ENCODE measurements around the gene CDH26.

Gene CDH26

GRCh38 chr20:59958123-59958522 lies at the start of gene CDH26:
Gene CDH26 (plus strand): TSS chr20:59958423. CDS start chr20:59958727, 304 bp downstream.
- DNase-seq = no peak

DNA sequence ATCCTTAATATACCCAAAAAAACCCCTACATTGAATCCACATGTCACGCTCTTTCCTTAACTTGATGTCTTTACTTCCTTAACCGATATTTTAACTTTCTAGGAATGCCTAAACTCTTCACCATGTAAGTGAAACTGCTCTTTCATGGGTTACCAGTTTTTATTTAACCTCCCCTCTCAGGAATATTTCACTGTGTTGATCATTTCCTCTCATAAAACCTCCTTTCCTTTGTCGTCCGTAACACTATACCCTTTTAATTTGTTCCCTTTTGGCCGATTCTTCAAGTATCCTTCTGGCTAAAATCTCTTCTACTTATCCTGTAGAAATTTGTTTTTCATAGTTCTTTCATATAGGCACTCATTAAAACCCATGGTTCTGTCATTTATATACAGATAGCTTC lies 49.4 kb upstream of the CDH26 start:
- DNase-seq = no peak

- no peak for DNase-seq
Measured at GRCh38 chr20:59911041-59911440, 47.2 kb upstream of the CDH26 start.

GRCh38 chr20:59912609-59913008 lies 45.6 kb upstream of the CDH26 start:
- no peak for DNase-seq

DNA sequence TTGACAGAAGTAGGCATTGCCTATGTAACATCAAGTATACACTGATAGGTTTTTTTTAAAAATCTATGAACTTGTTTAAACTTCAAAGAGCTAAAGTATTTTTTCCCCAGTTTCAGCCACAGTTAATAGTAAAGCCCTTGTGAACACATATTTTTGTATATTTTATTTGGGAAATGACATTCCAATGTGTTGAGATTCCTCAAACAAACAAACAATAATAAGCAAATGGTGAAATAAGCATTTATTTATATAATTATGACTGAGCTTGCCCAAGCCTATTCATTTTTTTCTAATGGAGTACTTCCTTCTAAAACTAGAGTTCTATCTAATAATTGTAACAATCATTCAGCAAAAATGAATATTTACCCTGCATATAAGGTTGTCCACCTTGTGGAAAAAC lies 37.3 kb upstream of the CDH26 start:
- DNase-seq = no peak

- DNase-seq = no peak
Measured at GRCh38 chr20:59923514-59923913, 34.7 kb upstream of the CDH26 start.

DNA sequence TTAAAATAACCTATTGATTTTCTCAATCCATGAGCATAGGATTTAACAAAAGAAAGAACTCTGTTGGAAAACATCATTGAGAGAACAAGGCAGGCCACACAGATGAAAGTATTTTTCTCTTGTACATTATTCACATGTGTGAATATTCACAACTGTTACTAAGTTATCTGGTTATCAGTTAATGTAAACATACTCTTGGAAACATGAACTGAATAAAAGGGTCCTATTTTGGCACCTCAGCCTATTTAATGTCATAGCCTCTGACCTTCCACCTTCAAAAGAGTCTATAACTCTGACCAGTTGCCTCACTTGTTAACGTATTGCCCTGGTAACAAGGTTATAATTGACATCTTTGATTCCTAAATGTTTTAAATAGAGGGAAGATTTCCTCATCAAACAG lies 32.9 kb upstream of the CDH26 start:
- no peak for DNase-seq

DNA sequence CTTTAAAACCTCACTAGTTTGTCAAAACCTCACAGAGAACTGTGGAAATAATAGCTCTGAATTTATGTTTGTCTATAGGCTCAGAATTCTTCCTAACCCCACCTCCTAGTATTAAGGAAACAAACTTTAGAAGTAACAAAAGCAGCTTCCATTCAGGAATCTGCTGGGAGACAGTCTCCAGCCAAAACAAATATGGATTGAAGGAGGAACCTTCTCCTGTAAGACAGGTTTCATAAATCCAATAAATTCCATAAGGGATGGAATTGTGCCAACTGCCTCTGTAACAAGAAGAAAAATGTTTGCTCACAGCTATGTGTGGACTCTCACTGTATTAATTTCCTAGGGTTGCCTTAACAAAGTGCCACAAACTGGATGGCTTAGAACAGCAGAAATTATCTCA lies 32.3 kb upstream of the CDH26 start:
- peak; percentile 37 for DNase-seq

- no peak for DNase-seq
Measured at GRCh38 chr20:59931511-59932312, 26.5 kb upstream of the CDH26 start.

DNA sequence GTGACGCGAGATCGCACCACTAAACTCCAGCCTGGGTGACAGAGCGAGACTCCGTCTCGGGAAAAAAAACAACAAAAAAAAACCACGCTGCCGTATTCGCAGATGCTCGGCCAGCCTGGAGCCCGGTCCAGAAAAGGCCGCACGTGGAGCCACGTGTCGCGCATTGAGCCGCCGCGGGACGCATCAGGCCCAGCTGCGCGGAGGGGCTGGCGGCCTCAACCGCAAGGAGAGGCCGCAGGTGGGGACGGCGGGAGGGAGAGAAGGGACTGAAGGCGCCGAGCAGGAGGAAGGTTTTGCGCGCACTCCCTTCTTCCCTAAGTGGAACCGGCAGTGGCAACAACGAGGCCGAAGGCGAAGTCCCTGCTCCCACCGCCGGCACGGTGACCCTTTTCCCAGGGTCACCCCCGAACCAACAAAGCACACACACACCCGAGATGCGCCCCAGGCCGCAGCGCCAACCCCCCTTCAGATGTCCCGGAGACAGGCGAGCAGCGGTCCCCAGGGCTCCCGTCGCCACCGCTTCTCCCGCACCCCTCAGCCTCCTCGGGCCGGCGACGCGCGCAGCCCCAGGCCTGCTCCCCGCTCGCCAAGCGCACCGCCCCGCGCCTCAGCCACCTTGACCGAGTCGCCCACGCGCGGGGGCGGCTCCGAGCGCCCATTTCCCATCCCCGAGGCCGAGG lies 25.5 kb upstream of the CDH26 start:
- DNase-seq = no peak

- no peak for DNase-seq
Measured at GRCh38 chr20:59933296-59933848, 24.9 kb upstream of the CDH26 start, which contains the start of gene SYCP2. Gene SYCP2 (minus strand): TSS chr20:59933637. CDS start chr20:59922413, 11,224 bp downstream.

DNA sequence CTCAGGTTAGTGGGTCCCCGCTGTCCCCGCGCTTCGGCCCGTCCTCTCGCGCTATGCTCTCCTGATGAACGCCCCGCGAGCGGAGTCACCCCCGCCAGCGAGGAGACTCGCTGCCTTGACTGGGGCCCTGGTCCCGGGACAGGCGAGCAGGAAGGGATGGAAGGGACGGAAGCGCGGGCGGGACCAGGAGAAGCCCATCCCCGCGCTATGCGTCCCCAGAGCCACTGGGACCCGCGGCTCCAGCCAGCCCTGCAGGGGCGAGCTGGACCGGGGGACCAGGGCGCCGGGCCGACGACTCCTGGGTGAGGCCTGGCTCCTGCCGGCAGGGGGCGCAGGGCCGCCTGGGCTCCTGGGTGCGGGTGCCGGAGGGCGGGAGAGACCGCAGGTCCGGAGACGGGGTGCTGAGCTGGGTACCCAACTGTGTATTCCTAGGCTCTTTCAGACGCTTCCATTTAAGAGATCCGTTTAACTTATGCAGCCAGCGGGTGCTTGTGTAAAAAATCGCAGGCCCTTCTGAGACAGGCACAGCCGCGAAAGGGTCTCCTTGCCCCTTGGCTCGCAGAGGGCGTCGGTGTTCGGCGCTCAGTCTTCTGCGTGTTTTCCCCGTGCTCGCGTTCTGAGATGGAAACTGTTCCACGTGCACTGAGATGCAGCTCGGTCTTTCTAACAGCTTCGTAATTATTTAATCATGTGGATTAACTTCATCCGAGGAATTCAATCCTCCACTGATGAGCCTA lies 24.2 kb upstream of the CDH26 start:
- DNase-seq = peak; percentile 61

DNA sequence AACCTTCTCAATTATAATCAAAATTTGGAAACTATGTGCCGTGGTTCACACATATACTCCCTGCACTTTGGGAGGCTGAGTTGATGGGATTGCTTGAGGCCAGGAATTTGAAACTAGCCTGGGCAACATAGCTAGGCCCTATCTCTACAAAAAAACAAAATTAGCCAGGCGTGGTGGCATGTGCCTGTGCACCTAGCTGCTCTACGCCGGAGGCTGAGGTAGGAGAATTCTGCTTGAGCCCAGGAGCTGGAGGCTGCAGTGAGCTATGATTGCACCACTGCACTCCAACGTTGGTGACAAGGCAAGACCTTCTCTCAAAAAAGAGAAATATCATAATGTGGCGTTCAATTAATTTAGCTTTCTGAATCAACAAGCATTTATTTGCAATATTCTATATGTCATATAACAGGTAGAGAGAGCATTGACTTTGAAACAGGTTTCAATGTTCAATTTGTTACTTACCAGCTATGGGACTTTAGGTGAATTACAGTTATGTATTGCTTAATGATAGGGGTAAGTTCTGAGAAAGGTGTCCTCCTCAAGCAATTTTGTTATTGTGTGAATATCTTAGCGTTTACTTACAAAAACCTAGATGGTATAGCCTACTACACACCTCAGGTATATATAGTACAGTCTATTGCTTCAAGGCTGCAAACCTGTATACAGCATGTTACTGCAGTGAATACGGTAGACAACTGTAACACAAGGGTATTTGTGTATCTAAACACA lies 22.6 kb upstream of the CDH26 start:
- no peak for DNase-seq

DNA sequence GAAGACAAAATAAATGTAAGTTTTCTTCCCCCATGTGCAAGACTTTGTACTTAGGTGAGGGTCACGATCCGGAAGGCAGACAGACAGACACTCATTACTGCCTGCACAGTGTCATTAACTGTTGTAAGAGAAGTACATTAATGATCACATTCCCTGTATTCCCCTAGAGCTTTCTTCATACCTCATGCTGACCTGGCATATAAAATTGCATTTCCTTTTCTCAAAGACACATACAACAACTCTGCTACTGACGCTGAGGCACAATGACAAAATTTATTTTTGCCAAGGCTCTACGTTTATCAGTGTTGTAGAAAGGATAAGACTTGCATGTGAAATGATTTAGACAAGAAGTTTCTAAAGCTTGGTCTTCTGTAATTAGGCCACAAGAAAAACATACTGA lies 21.8 kb upstream of the CDH26 start:
- no peak for DNase-seq

DNA sequence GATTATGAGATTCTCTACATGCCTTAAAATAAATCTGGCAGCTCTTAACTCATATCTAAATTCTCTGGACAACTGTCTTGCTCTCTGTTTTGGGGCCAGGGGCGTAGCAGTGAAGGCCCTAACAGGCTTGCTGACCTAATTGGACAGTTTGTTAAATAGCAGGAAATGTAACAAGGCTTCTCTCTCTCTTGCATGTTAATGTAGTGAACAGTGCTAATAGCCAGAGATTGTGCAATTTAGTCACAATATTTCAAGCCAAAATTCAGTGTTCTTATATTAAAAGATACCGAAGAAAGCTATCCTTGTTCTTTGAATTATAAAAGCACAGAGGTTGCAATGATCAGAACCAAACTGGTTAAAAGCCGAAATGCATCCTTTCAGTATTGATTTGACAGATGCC lies 21.1 kb upstream of the CDH26 start:
- no peak for DNase-seq

- DNase-seq = no peak
Measured at GRCh38 chr20:59938221-59938620, 20.0 kb upstream of the CDH26 start.

GRCh38 chr20:59938696-59939051 lies 19.5 kb upstream of the CDH26 start:
- no peak for DNase-seq

DNA sequence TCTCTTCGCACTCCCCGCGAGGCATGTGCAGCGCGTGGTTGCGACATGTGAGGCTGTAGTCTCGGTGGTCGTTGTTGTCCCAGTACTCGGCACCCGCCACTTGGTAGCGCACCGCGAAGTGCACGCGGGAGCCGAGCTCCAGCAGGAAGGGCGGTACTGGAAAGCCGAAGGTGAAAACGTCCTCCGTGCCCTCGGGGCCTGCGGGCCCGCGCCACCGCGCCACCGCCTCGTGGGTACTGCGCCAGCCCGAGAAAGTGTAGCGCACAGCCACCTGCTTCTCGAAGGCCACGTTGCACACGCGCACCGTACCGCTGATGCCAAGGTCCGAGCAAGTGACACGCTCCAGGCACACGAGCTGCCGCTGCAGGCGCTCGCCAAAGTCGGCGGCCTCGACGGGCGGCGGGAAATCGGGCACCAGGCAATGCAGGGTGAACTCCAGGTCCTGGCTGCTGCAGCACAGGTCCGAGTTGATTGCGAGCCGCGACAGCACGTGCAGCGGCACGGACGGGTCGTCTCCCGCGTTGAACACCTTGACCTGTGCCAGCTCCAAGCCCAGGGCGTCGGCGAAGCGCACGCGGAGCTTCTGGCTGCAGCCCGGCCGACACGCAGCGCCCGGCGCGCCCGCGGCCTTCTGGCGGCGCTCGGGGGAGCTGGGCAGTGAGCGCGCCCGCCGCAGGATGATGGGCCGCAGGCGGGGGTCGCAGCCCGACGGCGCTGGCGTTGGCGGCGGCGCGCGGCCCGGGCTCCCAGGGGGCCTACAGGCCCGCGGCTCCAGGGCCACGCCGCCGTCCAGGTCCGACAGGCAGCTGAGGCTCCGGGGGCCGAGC lies 19.0 kb upstream of the CDH26 start:
- DNase-seq = peak; percentile 1

GRCh38 chr20:59939879-59940128 lies 18.4 kb upstream of the CDH26 start:
- DNase-seq = no peak

DNA sequence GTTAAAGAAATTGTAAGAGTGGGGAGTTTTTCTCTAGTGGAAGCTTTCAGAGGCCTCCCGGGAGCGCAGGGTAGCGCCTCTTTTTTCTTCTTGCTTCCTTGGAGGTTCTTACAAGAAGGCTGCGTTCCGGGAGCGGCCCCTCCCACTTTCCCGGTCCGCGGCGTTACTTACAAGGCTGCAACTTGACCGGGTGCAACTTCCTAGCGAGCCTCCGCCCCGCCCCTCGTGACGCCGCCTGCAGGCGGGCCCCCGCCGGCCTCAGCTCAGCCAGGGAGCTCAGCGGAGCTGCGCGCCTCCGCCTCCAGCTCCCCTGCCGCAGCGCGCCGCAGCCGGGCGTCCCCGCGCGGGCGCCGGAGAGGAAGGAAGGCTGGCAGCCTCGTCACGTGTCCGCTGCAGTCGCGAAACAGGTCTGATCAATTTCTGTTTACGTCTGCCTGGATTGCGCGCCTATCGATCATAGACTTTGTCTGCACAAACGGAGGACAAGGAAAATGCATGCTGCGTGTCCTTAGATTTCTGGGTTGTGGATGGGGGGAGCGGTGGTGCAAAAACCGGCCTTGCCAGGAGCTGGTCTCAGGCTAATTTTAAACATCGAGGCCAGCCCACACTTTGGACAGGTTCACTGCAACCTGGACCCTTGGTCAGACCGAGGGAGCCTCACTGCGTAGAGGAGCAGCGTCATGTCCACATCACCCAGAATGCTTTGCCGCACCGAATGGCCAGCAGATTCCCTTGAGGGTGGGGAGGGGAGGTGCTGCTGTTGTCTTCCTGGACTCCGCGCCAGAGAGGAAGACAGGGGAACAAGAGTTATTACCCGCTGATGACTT lies 17.9 kb upstream of the CDH26 start, which contains the start of the genes FAM217B and PPP1R3D:
TSS of gene FAM217B (plus strand) at position 261 of the 827 bp plus-strand sequence. CDS start 3,555 bp downstream, outside the sequence.
TSS of gene PPP1R3D (minus strand) at position 177 of the 827 bp plus-strand sequence. CDS start 374 bp downstream, outside the sequence.
- DNase-seq = peak; percentile 91

- DNase-seq = no peak
Measured at GRCh38 chr20:59940956-59941294, 17.3 kb upstream of the CDH26 start.

Measured in NCI-H69 (cell line).